Trophoblast cell (in vitro differentiated cells and primary cell): ENCODE results near the gene CHERP.

Source experiments
- DNase-seq, 2 donors: peaks; one replicate each; pipeline ENCODE4 v3.0.0-alpha.2; 2016
- H2AFZ ChIP-seq: 2 replicates; pipeline ENCODE4 v1.6.1; 2013; ENCODE audit warnings: low read length, moderate library complexity, mild to moderate bottlenecking; ENCODE audit not compliant: insufficient read depth, poor library complexity
- H2AK5ac ChIP-seq: 2 replicates; pipeline ENCODE4 v1.6.1; 2013; ENCODE audit warnings: mild to moderate bottlenecking, low read length
- H2BK120ac ChIP-seq: 2 replicates; pipeline ENCODE4 v1.6.1; 2013; ENCODE audit warnings: low read length, mild to moderate bottlenecking, moderate library complexity; ENCODE audit not compliant: insufficient read depth, poor library complexity
- H2BK12ac ChIP-seq: 2 replicates; pipeline ENCODE4 v1.6.1; 2013; ENCODE audit warnings: mild to moderate bottlenecking, low read length, moderate library complexity
- H2BK5ac ChIP-seq: 2 replicates; pipeline ENCODE4 v1.6.1; 2013; ENCODE audit warnings: low read length, low read depth, moderate library complexity, mild to moderate bottlenecking; ENCODE audit not compliant: poor library complexity
- H3K14ac ChIP-seq: 2 replicates; pipeline ENCODE4 v1.6.1; 2013; ENCODE audit warnings: mild to moderate bottlenecking, low read length
- H3K18ac ChIP-seq: 2 replicates; pipeline ENCODE4 v1.6.1; 2013; ENCODE audit warnings: mild to moderate bottlenecking, low read length
- H3K23ac ChIP-seq: 2 replicates; pipeline ENCODE4 v1.6.1; 2013; ENCODE audit warnings: low read length
- H3K27ac ChIP-seq: 2 replicates; pipeline ENCODE4 v1.5.1; 2013; ENCODE audit warnings: low read depth, mild to moderate bottlenecking, inconsistent platforms, low read length, moderate library complexity
- H3K27me3 ChIP-seq: 2 replicates; pipeline ENCODE4 v1.6.1; 2013; ENCODE audit warnings: inconsistent platforms, mild to moderate bottlenecking, low read length, moderate library complexity; ENCODE audit not compliant: insufficient read depth
- H3K36me3 ChIP-seq, 2 experiments: 1 replicate in 1 of 2; 2 replicates in 1 of 2; pipeline ENCODE4 v1.6.1; 2013; ENCODE audit warnings: low read length in 2 of 2, mild to moderate bottlenecking in 2 of 2, moderate library complexity in 1 of 2; ENCODE audit not compliant: insufficient read depth in 2 of 2, control insufficient read depth in 1 of 2
- H3K4ac ChIP-seq: 2 replicates; pipeline ENCODE4 v1.6.1; 2013; ENCODE audit warnings: low read depth, mild to moderate bottlenecking, low read length, moderate library complexity
- H3K4me1 ChIP-seq, 2 experiments: 1 replicate in 1 of 2; 2 replicates in 1 of 2; pipeline ENCODE4 v1.6.1; 2013; ENCODE audit warnings: low read length in 2 of 2, mild to moderate bottlenecking in 2 of 2, moderate library complexity in 1 of 2; ENCODE audit not compliant: insufficient read depth in 2 of 2, control insufficient read depth in 1 of 2
- H3K4me2 ChIP-seq: 2 replicates; pipeline ENCODE4 v1.6.1; 2013; ENCODE audit warnings: inconsistent platforms, mild to moderate bottlenecking, low read length, moderate library complexity
- H3K4me3 ChIP-seq: 2 replicates; pipeline ENCODE4 v1.5.1; 2013; ENCODE audit warnings: mild to moderate bottlenecking, low read depth, low read length, inconsistent platforms
- H3K79me1 ChIP-seq: one replicate; pipeline ENCODE4 v1.6.1; 2013; ENCODE audit warnings: low read length
- H3K79me2 ChIP-seq: 2 replicates; pipeline ENCODE4 v1.6.1; 2013; ENCODE audit warnings: low read length, mild to moderate bottlenecking; ENCODE audit not compliant: control insufficient read depth, insufficient read depth, poor library complexity
- H3K9ac ChIP-seq: 2 replicates; pipeline ENCODE4 v1.6.1; 2013; ENCODE audit warnings: mild to moderate bottlenecking, low read length
- H3K9me3 ChIP-seq: 2 replicates; pipeline ENCODE4 v1.6.1; 2013; ENCODE audit warnings: low read depth, mild to moderate bottlenecking, control low read depth, inconsistent platforms, low read length; ENCODE audit not compliant: insufficient read depth
- H4K12ac ChIP-seq: 2 replicates; pipeline ENCODE4 v1.6.1; 2013; ENCODE audit warnings: low read depth, mild to moderate bottlenecking, low read length, moderate library complexity
- H4K8ac ChIP-seq: 2 replicates; pipeline ENCODE4 v1.6.1; 2013; ENCODE audit warnings: low read depth, mild to moderate bottlenecking, low read length, moderate library complexity
- H4K91ac ChIP-seq: one replicate; pipeline ENCODE4 v1.6.1; 2013; ENCODE audit warnings: low read depth, mild to moderate bottlenecking, low read length, moderate library complexity
- WGBS: extraction: QIAGEN DNeasy Blood & Tissue Kit; methylation state at CpG from one replicate; pipeline ENCODE4 v1.1.7; 2013; ENCODE audit warnings: missing lambda C conversion rate; ENCODE audit not compliant: insufficient read length, insufficient coverage; ENCODE audit errors: extremely low coverage; 5-methylcytosine and 5-hydroxymethylcytosine counted together

The CHERP gene

DNA sequence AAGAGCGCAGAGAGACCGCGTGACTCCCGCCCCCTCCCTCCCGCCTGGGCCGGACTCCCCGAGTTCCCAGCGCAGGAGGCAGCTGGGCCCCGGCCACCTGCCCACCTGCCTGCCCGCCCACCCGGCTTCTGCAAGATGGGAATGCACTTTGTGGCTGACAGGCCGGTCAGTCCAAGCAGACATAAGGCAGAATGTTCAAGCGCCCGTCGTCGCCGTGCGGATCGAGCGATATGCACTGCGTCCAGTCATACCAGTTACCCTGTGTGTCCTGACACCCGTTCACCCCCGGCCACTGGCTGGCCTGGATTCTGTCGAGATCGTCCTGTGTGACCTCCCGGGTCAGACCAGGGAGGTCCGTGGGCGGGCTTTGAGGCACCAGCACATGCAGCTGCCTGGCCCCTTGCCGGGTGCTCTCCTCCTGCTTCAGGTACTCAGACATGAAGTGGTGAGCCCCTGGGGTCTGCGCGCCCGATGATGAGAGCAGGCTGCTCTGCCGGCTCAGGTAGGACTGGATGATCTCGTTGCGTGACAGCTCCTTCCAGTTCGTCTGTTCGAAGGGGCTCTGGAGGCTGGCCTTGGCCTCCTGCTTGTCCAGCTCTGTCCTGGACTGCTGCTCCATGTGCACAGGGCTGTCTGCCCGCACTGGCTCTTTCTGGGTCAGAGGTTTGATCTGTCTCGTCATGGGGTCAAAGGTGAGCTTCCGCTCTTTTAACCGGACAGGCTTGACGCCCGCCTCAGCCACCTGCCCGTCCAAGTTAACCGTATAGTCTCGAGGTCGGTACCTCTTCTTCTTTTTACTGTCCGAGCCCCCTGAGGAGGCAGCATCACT is 33.8 kb upstream of the CHERP start:
- DNase-seq: no peak
- no peak overlapping the region for H2BK5ac ChIP-seq
- H2AK5ac ChIP-seq: no peak overlapping the region
- H3K4me1 ChIP-seq: peaks cover 3 to 17% of the 10 kb centered on the region in 2 experiments
- H2AFZ ChIP-seq: no peak overlapping the region
- no peaks in the 10 kb centered on the region for H3K27me3 ChIP-seq
- WGBS: no CpG with 5 or more reads among the region's 48 CpGs
- no peak overlapping the region for H2BK120ac ChIP-seq
- H3K9ac ChIP-seq: no peak overlapping the region
- no peak overlapping the region for H3K4ac ChIP-seq
- H3K4me2 ChIP-seq: no peak overlapping the region
- peaks cover 10% of the 10 kb centered on the region for H3K79me1 ChIP-seq
- no peak overlapping the region for H4K91ac ChIP-seq
- H3K36me3 ChIP-seq: peaks cover 36 to 43% of the 10 kb centered on the region in 2 experiments
- no peak overlapping the region for H3K4me3 ChIP-seq
- no peak overlapping the region for H3K23ac ChIP-seq
- H3K14ac ChIP-seq: no peak overlapping the region
- no peak overlapping the region for H2BK12ac ChIP-seq
- no peak overlapping the region for H4K8ac ChIP-seq
- peaks cover 21% of the 10 kb centered on the region for H3K79me2 ChIP-seq
- no peak overlapping the region for H4K12ac ChIP-seq
- H3K9me3 ChIP-seq: no peaks in the 10 kb centered on the region
- H3K27ac ChIP-seq: no peak overlapping the region
- H3K18ac ChIP-seq: no peak overlapping the region

DNA sequence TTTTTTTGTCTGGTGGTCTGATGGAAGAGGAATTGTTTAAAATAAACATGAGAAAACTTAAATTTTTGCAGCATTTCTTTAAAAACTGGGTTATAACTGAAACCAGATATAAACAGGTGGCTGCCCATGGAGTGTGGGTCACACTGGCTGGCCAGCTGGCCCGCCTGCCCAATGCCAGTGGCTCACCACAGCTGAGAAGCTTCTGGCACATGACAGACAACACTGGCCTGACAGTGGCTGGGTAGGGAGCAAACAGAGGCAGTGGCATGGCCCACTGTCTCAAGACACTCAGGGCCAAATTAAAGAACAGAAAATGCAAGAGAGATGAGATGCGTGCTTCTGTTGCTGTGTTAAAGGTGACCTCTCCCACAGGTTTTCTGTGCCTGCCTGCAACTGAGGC is 33.0 kb upstream of the CHERP start:
- H2BK5ac ChIP-seq: no peak overlapping the region
- peaks cover 21% of the 10 kb centered on the region for H3K79me2 ChIP-seq
- no peak overlapping the region for H4K91ac ChIP-seq
- peaks cover 36 to 46% of the 10 kb centered on the region in 2 experiments for H3K36me3 ChIP-seq
- H3K18ac ChIP-seq: no peak overlapping the region
- H2BK120ac ChIP-seq: no peak overlapping the region
- no peak overlapping the region for H3K4me3 ChIP-seq
- no peak overlapping the region for H2AFZ ChIP-seq
- peak overlapping the region; percentile 49 for H3K4ac ChIP-seq
- H2AK5ac ChIP-seq: no peak overlapping the region
- no peak for DNase-seq
- peaks cover 5 to 17% of the 10 kb centered on the region in 2 experiments for H3K4me1 ChIP-seq
- peaks cover 10% of the 10 kb centered on the region for H3K79me1 ChIP-seq
- no peak overlapping the region for H2BK12ac ChIP-seq
- no peak overlapping the region for H4K12ac ChIP-seq
- no peak overlapping the region for H3K27ac ChIP-seq
- H3K23ac ChIP-seq: no peak overlapping the region
- H3K9ac ChIP-seq: no peak overlapping the region
- no peak overlapping the region for H4K8ac ChIP-seq
- no peaks in the 10 kb centered on the region for H3K9me3 ChIP-seq
- H3K14ac ChIP-seq: no peak overlapping the region
- no peak overlapping the region for H3K4me2 ChIP-seq
- H3K27me3 ChIP-seq: no peaks in the 10 kb centered on the region
- no CpG with 5 or more reads among the region's 2 CpGs for WGBS

DNA sequence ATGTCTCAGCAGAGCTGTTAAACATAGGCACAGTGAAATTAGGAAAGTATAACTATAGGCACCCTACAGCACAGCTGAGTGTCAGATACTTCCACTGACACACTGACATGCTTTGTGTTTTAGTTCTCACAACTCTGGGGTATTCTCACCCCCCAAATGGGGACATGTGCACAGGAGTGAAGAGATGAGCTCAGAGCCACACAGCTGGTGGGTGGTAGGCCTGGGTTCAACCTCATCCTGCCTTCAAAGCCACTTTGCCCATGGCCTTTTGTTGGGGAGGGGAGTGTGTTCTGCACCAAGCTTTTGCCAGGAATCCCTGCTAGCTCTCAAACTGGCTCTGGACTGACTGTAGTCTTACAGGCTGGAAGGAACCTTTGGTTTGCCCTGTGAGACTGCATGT is 31.7 kb upstream of the CHERP start:
- Histone ChIP-seq H4K91ac (no peak overlapping the region), H4K8ac (no peak overlapping the region), H2BK120ac (no peak overlapping the region), H4K12ac (no peak overlapping the region), H2BK12ac (no peak overlapping the region), H3K18ac (no peak overlapping the region), H3K4me3 (no peak overlapping the region), H3K4ac (peak overlapping the region; percentile 62), H3K79me2 (peaks cover 17% of the 10 kb centered on the region), H3K27ac (no peak overlapping the region), H2AFZ (no peak overlapping the region), H3K9me3 (peaks cover 1% of the 10 kb centered on the region), H3K23ac (no peak overlapping the region), H3K4me1 (peaks cover 16 to 30% of the 10 kb centered on the region in 2 experiments), H3K4me2 (no peak overlapping the region), H3K36me3 (peaks cover 39 to 49% of the 10 kb centered on the region in 2 experiments), H3K27me3 (no peaks in the 10 kb centered on the region), H3K9ac (no peak overlapping the region), H3K14ac (no peak overlapping the region), H2BK5ac (no peak overlapping the region), H3K79me1 (peaks cover 12% of the 10 kb centered on the region), H2AK5ac (no peak overlapping the region)
- DNase-seq: no peak

DNA sequence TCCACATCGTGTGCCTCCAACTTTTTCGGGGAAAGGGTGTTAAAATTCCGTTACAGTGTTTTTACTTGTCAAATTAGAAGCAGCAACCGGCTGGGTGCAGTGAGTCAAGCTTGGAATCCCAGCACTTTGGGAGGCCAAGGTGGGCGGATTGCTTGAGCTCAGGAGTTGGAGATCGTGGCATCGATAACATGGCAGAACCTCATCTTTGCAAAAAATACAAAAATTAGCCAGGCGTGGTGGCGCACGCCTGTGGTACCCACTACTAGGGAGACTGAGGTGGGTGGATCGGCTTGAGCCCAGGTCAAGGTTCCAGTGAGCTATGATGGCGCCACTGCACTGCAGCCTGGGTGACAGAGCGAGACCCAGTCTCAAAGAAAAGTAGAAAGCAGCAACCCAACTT is 31.1 kb upstream of the CHERP start:
- Histone ChIP-seq H3K4ac (peak overlapping the region; percentile 62), H4K8ac (no peak overlapping the region), H3K4me2 (peak overlapping the region; percentile 98), H3K23ac (no peak overlapping the region), H3K4me3 (peak overlapping the region; percentile 89), H3K18ac (no peak overlapping the region), H3K36me3 (peaks cover 40 to 46% of the 10 kb centered on the region in 2 experiments), H2BK120ac (no peak overlapping the region), H2BK5ac (no peak overlapping the region), H2AFZ (no peak overlapping the region), H2BK12ac (no peak overlapping the region), H3K79me2 (peaks cover 17% of the 10 kb centered on the region), H4K12ac (no peak overlapping the region), H3K79me1 (peaks cover 12% of the 10 kb centered on the region), H2AK5ac (no peak overlapping the region), H3K9me3 (peaks cover 1% of the 10 kb centered on the region), H3K9ac (peak overlapping the region; percentile 52), H4K91ac (no peak overlapping the region), H3K4me1 (peaks cover 18 to 34% of the 10 kb centered on the region in 2 experiments), H3K27ac (no peak overlapping the region), H3K27me3 (no peaks in the 10 kb centered on the region), H3K14ac (no peak overlapping the region)
- no CpG with 5 or more reads among the region's 13 CpGs for WGBS
- DNase-seq: peak in 1 of 2 donors; percentile 13
